ENCODE data around the gene SRPK3. TPM values are rescaled to one million over a fixed set of nuclear protein-coding genes. Genes with fewer than 3 reads are reported as not detected.

SRPK3 gene
- total and polyA plus RNA-seq, 11 donors = 8.8 to 49.7 (median 38.9) TPM

DNA sequence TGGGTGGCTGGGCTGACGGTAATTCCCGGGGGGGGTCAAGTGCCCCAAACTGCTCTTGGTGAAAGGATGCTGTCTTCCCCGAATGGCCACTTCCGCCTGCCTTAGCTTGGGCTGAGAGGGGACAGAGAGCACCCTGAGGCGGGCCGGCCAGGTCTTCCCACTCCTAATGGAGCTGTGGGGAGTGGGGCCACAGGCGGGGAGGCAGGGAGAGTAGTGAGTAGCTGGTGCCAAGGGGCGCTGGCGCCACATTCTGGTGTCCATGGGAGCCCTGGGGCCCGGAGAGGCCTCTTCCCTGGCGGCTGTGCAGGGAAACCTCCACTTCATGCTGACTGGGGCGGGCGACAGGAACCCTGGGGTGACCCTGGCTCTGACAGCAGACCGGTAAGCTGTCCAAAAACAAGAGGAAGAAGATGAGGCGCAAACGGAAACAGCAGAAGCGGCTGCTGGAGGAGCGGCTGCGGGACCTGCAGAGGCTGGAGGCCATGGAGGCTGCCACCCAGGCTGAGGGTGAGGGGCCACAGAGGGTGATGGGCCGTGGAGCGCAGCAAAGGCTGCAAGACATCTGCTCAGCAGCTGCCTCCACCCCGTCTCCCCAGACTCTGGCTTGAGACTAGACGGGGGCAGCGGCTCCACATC, 2.7 kb downstream of the SRPK3 start:
- H3K36me3 ChIP-seq = peaks cover 0 to 54% (median 17%) of the 10 kb centered on the region in 9 donors
- no peak overlapping the region for H3K27ac ChIP-seq
- H3K9me3 ChIP-seq = no peaks in the 10 kb centered on the region
- WGBS, 4 donors = 64 to 82% (median 75%) methylated on average over 18 to 24 of the region's 24 CpGs
- no peak for TF ChIP-seq POLR2A (IDR thresholded peaks at IDR 0.05)
- TF ChIP-seq, protein P1, sequence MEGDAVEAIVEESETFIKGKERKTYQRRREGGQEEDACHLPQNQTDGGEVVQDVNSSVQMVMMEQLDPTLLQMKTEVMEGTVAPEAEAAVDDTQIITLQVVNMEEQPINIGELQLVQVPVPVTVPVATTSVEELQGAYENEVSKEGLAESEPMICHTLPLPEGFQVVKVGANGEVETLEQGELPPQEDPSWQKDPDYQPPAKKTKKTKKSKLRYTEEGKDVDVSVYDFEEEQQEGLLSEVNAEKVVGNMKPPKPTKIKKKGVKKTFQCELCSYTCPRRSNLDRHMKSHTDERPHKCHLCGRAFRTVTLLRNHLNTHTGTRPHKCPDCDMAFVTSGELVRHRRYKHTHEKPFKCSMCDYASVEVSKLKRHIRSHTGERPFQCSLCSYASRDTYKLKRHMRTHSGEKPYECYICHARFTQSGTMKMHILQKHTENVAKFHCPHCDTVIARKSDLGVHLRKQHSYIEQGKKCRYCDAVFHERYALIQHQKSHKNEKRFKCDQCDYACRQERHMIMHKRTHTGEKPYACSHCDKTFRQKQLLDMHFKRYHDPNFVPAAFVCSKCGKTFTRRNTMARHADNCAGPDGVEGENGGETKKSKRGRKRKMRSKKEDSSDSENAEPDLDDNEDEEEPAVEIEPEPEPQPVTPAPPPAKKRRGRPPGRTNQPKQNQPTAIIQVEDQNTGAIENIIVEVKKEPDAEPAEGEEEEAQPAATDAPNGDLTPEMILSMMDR (IDR thresholded peaks at IDR 0.05) = no peak
- intact Hi-C loops (cut with DNase I) = no loop called here
- peaks cover 0 to 21% (median 2%) of the 10 kb centered on the region in 12 donors for H3K4me1 ChIP-seq
- DNase-seq = no peak
- H3K27me3 ChIP-seq = peaks cover 0 to 14% (median 0%) of the 10 kb centered on the region in 9 donors
- ATAC-seq = no peak
- no peak overlapping the region for H3K4me3 ChIP-seq

DNA sequence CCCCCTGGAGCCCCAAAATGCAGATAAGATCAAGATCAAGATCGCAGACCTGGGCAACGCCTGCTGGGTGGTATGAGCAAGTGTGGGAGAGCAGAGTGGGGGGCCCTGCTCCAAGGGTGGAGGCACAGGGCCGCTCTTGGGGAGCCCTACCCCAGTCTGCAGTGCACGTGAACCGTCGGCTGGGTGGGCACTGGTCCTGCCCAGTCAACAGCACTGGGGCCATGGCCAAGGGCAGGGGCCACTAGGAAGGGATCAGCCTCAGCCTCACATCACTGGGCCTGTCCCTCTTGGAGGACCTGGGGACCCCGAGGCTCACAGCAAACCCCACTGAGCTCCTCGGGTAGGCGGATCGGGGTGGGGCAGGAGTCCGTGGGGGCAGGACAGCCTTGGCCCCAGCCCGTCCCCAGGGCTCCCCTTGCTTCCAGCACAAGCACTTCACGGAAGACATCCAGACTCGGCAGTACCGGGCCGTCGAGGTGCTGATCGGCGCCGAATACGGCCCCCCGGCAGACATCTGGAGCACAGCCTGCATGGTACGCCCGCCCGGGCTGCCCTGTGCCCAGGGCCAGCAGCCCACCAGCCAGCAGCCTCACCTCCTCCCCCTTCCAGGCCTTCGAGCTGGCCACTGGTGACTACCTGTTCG, 3.6 kb downstream of the SRPK3 start:
- intact Hi-C loops (cut with DNase I) = no loop called here
- Histone ChIP-seq H3K4me1 (peaks cover 0 to 21% (median 2%) of the 10 kb centered on the region in 12 donors), H3K36me3 (peaks cover 0 to 60% (median 22%) of the 10 kb centered on the region in 9 donors), H3K4me3 (no peak overlapping the region), H3K27ac (no peak overlapping the region), H3K9me3 (no peaks in the 10 kb centered on the region), H3K27me3 (peaks cover 0 to 14% (median 0%) of the 10 kb centered on the region in 9 donors)
- DNase-seq (no peak), ATAC-seq (no peak)
- TF ChIP-seq POLR2A (IDR thresholded peaks at IDR 0.05) = no peak
- TF ChIP-seq, protein P1 (IDR thresholded peaks at IDR 0.05) = no peak
- WGBS, 4 donors = 88 to 95% (median 93%) methylated on average over 4 to 27 of the region's 27 CpGs

DNA sequence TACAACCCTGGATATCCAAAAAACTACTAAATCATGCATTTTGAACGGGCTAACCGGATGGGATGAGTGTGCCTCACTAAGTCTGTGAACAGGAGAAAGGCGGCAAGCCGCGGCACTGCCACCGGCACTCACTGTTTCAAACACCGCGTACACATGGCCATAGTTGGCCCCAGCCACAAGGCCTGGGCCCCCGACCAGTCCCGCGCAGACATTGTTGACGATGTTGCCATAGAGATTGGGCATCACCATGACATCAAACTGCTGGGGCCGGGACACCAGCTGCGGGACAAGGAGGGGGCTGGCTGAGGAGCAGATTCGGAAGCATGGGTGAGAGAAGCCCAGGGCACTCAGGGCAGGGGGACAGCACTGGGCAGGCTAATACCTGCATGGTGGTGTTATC, 5.8 kb downstream of the SRPK3 start:
- 82 to 89% (median 85%) methylated on average over 14 to 15 of the region's 15 CpGs for WGBS, 4 donors
- ATAC-seq (no peak), DNase-seq (no peak)
- Histone ChIP-seq H3K27me3 (peaks cover 0 to 4% (median 0%) of the 10 kb centered on the region in 9 donors), H3K36me3 (peaks cover 0 to 63% (median 28%) of the 10 kb centered on the region in 9 donors), H3K27ac (no peak overlapping the region), H3K9me3 (no peaks in the 10 kb centered on the region), H3K4me3 (no peak overlapping the region), H3K4me1 (peaks cover 0 to 18% (median under 1%) of the 10 kb centered on the region in 12 donors)
- no peak for TF ChIP-seq POLR2A (IDR thresholded peaks at IDR 0.05)
- TF ChIP-seq, protein P1 (IDR thresholded peaks at IDR 0.05) = no peak
- intact Hi-C loops (cut with DNase I) = no loop called here

DNA sequence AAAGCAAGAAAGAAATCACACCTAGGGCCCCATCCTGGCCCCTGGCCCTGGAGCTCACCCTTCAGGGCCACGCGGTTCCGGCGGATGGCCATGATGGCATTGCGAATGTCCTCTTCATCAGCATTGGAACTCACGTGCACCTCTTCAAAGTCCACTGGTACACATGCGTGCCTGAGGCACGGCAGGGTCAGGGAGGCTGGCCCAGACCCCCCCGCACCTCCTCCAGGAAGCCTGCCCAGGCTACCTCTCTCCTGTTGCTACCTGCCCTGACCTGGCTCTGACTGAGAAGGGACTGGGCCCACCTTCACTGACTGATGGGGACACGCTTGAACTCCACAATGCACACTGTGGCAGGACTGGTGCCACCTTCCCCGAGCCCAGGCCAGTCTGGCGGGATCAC, 8.8 kb downstream of the SRPK3 start:
- ATAC-seq = no peak
- Histone ChIP-seq H3K27me3 (peaks cover 0 to 4% (median 0%) of the 10 kb centered on the region in 9 donors), H3K27ac (no peak overlapping the region), H3K4me1 (peaks cover 0 to 24% (median 12%) of the 10 kb centered on the region in 12 donors), H3K9me3 (peaks cover 0 to 14% (median 0%) of the 10 kb centered on the region in 12 donors), H3K4me3 (no peak overlapping the region), H3K36me3 (peaks cover 0 to 47% (median 28%) of the 10 kb centered on the region in 9 donors)
- intact Hi-C loops (cut with DNase I) = loop anchor here in 3 of 10 donors (5.0 to 10.0 kb wide), 2 partner anchors 135 to 138 kb away; partner anchors contain the start of gene ARHGAP4 (in 3 of the 3)
- TF ChIP-seq, protein P1 (IDR thresholded peaks at IDR 0.05) = no peak
- no peak for TF ChIP-seq POLR2A (IDR thresholded peaks at IDR 0.05)
- DNase-seq = no peak
- WGBS, 4 donors = 92 to 96% (median 95%) methylated on average over 9 to 12 of the region's 12 CpGs
